Measurements from ENCODE around the gene GAST. TPM values are rescaled to one million over a fixed set of nuclear protein-coding genes. Genes with fewer than 3 reads are reported as not detected.

Gene GAST
- total and polyA plus RNA-seq, 9 of the 15 experiments (the other 6 are each of a cell fraction or from before 2014, with no cell fraction given), result not detected

DNA sequence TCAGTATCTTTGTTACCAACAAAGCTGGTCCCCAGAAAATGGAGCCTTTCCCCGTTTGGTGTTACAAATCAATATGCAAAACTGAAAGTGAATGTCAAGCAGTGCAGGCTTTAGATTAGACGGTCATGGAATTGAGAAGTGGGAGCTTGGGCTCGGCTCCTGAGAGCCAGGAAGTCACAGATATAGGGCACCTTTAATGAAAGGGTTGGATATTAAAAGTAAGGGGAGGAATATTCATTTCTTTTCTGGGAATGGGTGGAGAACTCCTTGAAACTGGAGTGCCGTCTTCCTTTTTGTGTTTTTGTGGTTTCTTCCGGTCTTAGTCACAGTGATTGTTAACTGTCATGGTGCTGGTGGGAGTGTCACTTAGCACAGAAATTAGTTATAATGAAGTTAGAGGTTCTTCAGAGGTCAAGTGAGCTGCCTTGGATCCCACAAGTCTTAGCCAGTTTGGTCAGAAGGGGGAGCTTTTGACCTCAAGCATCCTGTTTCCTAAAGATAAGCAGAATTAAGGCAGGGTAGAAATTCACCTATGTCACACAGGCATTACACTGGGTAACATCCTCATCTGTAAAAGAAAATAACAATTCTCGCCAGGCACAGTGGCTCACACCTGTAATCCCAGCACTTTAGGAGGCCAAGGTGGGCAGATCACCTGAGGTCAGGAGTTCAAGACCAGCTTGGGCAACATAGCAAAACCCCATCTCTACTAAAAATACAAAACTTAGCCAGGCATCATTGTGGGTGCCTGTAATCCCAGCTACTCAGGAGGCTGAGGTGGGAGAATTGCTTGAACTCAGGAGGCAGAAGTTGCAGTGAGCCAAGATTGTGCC lies 33.0 kb upstream of the GAST start (continued):
- TF ChIP-seq, protein P1, sequence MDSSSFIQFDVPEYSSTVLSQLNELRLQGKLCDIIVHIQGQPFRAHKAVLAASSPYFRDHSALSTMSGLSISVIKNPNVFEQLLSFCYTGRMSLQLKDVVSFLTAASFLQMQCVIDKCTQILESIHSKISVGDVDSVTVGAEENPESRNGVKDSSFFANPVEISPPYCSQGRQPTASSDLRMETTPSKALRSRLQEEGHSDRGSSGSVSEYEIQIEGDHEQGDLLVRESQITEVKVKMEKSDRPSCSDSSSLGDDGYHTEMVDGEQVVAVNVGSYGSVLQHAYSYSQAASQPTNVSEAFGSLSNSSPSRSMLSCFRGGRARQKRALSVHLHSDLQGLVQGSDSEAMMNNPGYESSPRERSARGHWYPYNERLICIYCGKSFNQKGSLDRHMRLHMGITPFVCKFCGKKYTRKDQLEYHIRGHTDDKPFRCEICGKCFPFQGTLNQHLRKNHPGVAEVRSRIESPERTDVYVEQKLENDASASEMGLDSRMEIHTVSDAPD (CRISPR knock-in tag; IDR thresholded peaks at IDR 0.05), result no peak
- TF ChIP-seq, protein P2, sequence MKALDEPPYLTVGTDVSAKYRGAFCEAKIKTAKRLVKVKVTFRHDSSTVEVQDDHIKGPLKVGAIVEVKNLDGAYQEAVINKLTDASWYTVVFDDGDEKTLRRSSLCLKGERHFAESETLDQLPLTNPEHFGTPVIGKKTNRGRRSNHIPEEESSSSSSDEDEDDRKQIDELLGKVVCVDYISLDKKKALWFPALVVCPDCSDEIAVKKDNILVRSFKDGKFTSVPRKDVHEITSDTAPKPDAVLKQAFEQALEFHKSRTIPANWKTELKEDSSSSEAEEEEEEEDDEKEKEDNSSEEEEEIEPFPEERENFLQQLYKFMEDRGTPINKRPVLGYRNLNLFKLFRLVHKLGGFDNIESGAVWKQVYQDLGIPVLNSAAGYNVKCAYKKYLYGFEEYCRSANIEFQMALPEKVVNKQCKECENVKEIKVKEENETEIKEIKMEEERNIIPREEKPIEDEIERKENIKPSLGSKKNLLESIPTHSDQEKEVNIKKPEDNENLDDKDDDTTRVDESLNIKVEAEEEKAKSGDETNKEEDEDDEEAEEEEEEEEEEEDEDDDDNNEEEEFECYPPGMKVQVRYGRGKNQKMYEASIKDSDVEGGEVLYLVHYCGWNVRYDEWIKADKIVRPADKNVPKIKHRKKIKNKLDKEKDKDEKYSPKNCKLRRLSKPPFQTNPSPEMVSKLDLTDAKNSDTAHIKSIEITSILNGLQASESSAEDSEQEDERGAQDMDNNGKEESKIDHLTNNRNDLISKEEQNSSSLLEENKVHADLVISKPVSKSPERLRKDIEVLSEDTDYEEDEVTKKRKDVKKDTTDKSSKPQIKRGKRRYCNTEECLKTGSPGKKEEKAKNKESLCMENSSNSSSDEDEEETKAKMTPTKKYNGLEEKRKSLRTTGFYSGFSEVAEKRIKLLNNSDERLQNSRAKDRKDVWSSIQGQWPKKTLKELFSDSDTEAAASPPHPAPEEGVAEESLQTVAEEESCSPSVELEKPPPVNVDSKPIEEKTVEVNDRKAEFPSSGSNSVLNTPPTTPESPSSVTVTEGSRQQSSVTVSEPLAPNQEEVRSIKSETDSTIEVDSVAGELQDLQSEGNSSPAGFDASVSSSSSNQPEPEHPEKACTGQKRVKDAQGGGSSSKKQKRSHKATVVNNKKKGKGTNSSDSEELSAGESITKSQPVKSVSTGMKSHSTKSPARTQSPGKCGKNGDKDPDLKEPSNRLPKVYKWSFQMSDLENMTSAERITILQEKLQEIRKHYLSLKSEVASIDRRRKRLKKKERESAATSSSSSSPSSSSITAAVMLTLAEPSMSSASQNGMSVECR (CRISPR knock-in tag; IDR thresholded peaks at IDR 0.05), result no peak
- TF ChIP-seq GTF2E2 (tag; IDR thresholded peaks at IDR 0.05), result peak; percentile 98
- no peak for TF ChIP-seq SIRT6 (IDR thresholded peaks at IDR 0.05; ENCODE audit: low read depth, low read length)
- TF ChIP-seq ZNF253 (CRISPR knock-in tag; conservative IDR thresholded peaks at IDR 0.05), result no peak
